ENCODE data around the gene PELI1.

Gene PELI1

GRCh38 chr2:64063454-64063853 lies 80.8 kb downstream of the PELI1 start:
- Histone ChIP-seq H3K27me3 (ENCODE audit: insufficient read depth, low read length, poor library complexity, severe bottlenecking) (no peaks in the 10 kb centered on the region), H3K4me1 (ENCODE audit: insufficient read depth, low read length, poor library complexity, severe bottlenecking) (peaks cover 9% of the 10 kb centered on the region), H3K4me2 (ENCODE audit: low read depth, low read length, poor library complexity, severe bottlenecking) (no peak overlapping the region), H3K9me3 (ENCODE audit: insufficient read depth, low read depth, low read length) (no peaks in the 10 kb centered on the region), H3K9ac (ENCODE audit: low read depth, low read length, poor library complexity, severe bottlenecking) (no peak overlapping the region), H3K79me2 (ENCODE audit: insufficient read depth, low read length) (no peaks in the 10 kb centered on the region), H4K20me1 (ENCODE audit: insufficient read depth, low read length, poor library complexity, severe bottlenecking) (no peaks in the 10 kb centered on the region), H3K36me3 (ENCODE audit: insufficient read depth, low read length) (no peaks in the 10 kb centered on the region), H2AFZ (ENCODE audit: low read length) (no peak overlapping the region; the same call in 1 of the 2 replicates), H3F3A (ENCODE audit: low read depth) (no peaks in the 10 kb centered on the region), H3K9me2 (replicated peaks; ENCODE audit: low read depth, low read length) (no peaks in the 10 kb centered on the region), H3K4me3 (ENCODE audit: low read length, poor library complexity, severe bottlenecking) (no peak overlapping the region)
- no peak for TF ChIP-seq EZH2phosphoT487 (IDR thresholded peaks at IDR 0.05; ENCODE audit: borderline replicate concordance)
- no peak for TF ChIP-seq CTCF (conservative IDR thresholded peaks at IDR 0.05; ENCODE audit: low read length)

- Histone ChIP-seq H3K27me3 (ENCODE audit: insufficient read depth, low read length, poor library complexity, severe bottlenecking) (no peaks in the 10 kb centered on the region), H4K20me1 (ENCODE audit: insufficient read depth, low read length, poor library complexity, severe bottlenecking) (no peaks in the 10 kb centered on the region), H3F3A (ENCODE audit: low read depth) (no peaks in the 10 kb centered on the region), H3K4me2 (ENCODE audit: low read depth, low read length, poor library complexity, severe bottlenecking) (no peak overlapping the region), H3K4me1 (ENCODE audit: insufficient read depth, low read length, poor library complexity, severe bottlenecking) (peaks cover 9% of the 10 kb centered on the region), H2AFZ (ENCODE audit: low read length) (no peak overlapping the region), H3K9me3 (ENCODE audit: insufficient read depth, low read depth, low read length) (no peaks in the 10 kb centered on the region), H3K9ac (ENCODE audit: low read depth, low read length, poor library complexity, severe bottlenecking) (no peak overlapping the region), H3K4me3 (ENCODE audit: low read length, poor library complexity, severe bottlenecking) (no peak overlapping the region), H3K9me2 (replicated peaks; ENCODE audit: low read depth, low read length) (no peaks in the 10 kb centered on the region), H3K36me3 (ENCODE audit: insufficient read depth, low read length) (no peaks in the 10 kb centered on the region), H3K79me2 (ENCODE audit: insufficient read depth, low read length) (no peaks in the 10 kb centered on the region)
- TF ChIP-seq CTCF (conservative IDR thresholded peaks at IDR 0.05; ENCODE audit: low read length) (no peak), EZH2phosphoT487 (IDR thresholded peaks at IDR 0.05; ENCODE audit: borderline replicate concordance) (no peak)
These were observed 81.4 kb downstream of the PELI1 start for GRCh38 chr2:64062840-64063239.

- no peak overlapping the region for H2AFZ ChIP-seq (ENCODE audit: low read length)
- no peak overlapping the region for H3K4me3 ChIP-seq (ENCODE audit: low read length, poor library complexity, severe bottlenecking)
- TF ChIP-seq CTCF (conservative IDR thresholded peaks at IDR 0.05; ENCODE audit: low read length) (no peak), EZH2phosphoT487 (IDR thresholded peaks at IDR 0.05; ENCODE audit: borderline replicate concordance) (no peak)
- H3K27me3 ChIP-seq (ENCODE audit: insufficient read depth, low read length, poor library complexity, severe bottlenecking): no peaks in the 10 kb centered on the region
- H3K4me1 ChIP-seq (ENCODE audit: insufficient read depth, low read length, poor library complexity, severe bottlenecking): peaks cover 2% of the 10 kb centered on the region
- no peaks in the 10 kb centered on the region for H3K9me2 ChIP-seq (replicated peaks; ENCODE audit: low read depth, low read length)
- H3K36me3 ChIP-seq (ENCODE audit: insufficient read depth, low read length): no peaks in the 10 kb centered on the region
- no peaks in the 10 kb centered on the region for H3K9me3 ChIP-seq (ENCODE audit: insufficient read depth, low read depth, low read length)
- no peaks in the 10 kb centered on the region for H3F3A ChIP-seq (ENCODE audit: low read depth)
- H3K9ac ChIP-seq (ENCODE audit: low read depth, low read length, poor library complexity, severe bottlenecking): no peak overlapping the region
- H3K4me2 ChIP-seq (ENCODE audit: low read depth, low read length, poor library complexity, severe bottlenecking): no peak overlapping the region
- H4K20me1 ChIP-seq (ENCODE audit: insufficient read depth, low read length, poor library complexity, severe bottlenecking): no peaks in the 10 kb centered on the region
- no peaks in the 10 kb centered on the region for H3K79me2 ChIP-seq (ENCODE audit: insufficient read depth, low read length)
These were observed 85.0 kb downstream of the PELI1 start for GRCh38 chr2:64059270-64059669.
